HG02610 (cell line): ENCODE results near the gene LYRM1.
"Not testable (repeated sequence)": the region's sequence is repeated elsewhere in the genome, so short reads cannot be mapped to it uniquely, and the experiment has no call there.

Source experiments
- ATAC-seq: cut with Tn5 transposase; IDR thresholded peaks from one replicate; pipeline ENCODE4 v1.9.1; 2021; ENCODE audit warnings: mild to moderate bottlenecking, moderate library complexity; ENCODE audit not compliant: unreplicated experiment

LYRM1 gene

DNA sequence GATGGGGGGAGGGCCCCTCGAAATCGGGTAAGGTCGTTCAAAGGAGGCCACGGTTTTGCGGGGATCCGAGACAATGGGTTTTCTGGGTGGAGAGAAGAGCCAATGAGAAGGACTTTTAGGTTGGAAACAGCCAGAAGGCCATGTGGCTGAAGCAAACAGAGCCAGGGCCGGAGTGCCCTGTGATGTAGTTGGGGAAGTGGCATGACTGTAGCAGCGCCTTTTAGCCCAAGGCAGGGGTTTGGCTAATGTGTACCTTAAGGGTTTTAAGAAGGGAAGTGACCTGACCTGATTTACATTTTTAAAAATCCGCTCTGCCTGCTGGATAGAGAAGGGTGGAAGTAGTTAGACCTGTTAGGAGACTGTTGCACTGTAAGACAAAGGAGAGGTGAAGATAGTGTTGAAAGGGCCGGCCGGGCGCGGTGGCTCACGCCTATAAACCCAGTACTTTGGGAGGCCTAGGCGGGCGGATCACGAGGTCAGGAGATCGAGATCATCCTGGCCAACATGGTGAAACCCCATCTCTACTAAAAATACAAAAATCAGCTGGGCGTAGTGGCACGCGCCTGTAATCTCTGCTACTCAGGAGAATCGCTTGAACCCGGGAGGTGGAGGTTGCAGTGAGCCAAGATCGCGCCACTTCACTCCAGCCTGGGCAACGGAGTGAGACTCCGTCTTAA is 1.0 kb downstream of the LYRM1 start:
- ATAC-seq, result no peak

DNA sequence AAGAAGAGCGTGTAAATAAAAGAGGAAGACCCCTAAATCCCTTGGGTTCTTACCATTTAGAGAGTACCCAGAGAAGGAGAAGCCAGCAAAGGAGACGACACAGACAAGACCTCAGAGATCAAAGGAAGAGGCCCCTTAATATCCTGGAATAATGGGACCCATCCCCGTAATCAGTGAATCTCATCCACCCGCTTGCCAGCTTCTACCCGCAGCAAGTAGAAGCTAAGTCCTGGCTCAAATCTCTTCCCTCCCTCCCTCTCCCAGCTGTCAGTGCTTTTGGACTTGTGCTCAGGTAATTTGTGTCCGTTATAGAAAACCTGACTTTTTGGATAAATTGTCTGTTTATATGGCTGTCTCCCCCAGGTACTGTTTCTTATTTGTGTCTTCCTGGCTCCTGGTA is 1.9 kb downstream of the LYRM1 start:
- ATAC-seq, result no peak

DNA sequence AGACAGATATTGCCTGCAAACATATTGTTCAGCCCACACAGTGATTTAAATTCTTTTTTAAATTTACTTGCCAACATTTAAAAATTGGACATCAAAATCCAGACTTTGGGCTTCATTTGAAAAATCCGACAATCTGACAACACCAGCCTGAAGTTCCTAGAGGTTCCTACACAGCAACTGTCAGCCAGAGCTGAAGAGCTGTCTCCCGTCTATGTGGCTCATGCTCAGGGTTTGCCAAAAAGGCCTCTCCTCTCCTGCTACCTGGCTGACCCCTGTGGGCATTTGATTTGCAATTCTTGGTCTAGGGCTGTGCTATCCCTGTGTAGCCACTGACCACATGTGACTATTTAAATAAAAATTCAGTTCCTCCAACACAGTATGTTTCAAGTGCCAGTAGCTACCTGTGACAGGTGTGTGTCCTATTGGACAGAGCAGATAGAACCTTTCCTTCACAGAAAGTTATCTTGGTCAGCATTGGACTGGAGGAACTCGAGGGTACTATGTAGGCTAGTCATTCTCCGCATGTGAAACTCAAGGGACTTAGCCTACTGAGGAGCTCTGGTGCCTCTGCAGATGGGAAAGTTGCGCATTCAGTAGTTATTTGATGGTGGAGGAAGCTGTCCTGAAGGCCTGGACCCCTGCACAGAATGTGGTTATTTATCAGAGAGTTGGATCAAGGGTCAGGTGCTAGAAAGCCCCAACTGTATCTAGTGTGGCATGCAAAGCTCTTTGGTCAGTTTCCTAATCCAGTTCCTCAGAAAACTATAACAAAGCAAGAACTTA is 2.7 kb downstream of the LYRM1 start:
- no peak for ATAC-seq

DNA sequence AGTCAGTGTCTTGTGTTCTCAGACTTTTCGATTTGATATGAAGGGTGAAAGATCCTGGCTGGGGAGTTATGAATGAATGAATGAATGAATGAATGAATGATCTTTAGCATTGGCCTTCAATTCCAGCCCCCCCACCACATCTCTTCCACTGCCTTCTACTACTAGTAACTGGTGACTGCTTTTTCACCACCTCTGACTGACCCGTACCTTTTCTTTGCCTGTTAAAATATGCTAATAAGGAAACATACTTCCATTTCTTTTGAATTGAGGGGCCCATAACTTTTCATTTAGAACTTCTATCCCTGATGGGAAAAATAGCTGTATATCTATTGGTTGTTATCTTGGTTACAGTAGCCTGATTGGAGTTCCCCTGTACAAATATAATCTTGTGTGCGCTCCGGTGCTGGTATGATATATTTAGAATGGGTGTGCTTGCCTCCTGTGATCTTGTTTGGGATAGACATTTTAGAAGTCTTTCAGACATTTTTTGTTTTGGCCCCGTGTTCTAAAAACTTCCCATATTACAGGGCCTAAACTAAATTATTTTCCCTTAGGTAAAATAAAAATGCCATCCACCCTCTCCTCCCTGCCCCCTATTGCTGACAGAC is 3.4 kb downstream of the LYRM1 start:
- ATAC-seq, result no peak

DNA sequence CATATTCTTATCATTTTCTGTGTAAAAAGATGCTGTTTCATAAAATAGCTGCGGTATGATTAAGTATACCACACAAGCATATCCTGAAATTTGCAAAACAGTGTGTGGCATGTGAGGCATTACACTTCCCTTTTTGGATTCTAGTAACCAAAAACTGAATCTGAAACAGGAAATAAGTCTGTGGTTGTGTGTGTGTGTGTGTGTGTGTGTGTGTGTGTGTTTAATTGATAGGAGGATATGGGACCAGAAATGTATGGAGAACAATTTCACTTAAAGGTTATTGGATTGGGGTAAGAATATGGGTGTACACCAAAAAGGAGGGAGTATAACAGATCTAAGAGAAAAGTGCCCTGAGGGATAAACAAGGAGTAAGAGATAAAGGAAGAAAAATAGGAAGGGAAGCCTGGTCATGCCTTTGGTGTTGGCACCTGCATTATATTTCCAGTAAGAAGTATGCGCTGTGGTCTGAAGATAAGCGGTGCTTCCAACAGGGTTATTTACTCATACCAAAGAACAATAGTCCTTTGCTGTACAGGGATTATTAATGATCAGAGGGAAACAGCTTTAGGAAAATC is 4.0 kb downstream of the LYRM1 start:
- ATAC-seq, result no peak

DNA sequence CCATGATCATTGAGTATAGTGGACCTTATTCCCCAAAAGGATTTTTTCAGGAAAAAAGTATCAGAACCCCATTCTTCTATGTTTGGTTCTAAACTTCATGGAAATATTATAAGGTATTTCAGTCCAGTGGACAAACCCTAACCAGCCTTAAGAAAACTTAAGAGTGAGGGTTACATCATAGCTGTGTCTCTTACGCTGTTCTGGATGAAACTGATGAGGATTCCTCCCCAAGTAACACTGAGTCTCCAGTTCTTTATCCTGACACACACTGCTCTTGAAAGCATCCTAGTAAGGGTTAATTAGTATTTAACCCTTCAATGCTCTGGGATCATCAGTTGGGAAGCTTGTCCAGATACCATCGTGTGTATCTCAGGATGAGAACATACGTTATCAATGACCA is 5.0 kb downstream of the LYRM1 start:
- no peak for ATAC-seq

DNA sequence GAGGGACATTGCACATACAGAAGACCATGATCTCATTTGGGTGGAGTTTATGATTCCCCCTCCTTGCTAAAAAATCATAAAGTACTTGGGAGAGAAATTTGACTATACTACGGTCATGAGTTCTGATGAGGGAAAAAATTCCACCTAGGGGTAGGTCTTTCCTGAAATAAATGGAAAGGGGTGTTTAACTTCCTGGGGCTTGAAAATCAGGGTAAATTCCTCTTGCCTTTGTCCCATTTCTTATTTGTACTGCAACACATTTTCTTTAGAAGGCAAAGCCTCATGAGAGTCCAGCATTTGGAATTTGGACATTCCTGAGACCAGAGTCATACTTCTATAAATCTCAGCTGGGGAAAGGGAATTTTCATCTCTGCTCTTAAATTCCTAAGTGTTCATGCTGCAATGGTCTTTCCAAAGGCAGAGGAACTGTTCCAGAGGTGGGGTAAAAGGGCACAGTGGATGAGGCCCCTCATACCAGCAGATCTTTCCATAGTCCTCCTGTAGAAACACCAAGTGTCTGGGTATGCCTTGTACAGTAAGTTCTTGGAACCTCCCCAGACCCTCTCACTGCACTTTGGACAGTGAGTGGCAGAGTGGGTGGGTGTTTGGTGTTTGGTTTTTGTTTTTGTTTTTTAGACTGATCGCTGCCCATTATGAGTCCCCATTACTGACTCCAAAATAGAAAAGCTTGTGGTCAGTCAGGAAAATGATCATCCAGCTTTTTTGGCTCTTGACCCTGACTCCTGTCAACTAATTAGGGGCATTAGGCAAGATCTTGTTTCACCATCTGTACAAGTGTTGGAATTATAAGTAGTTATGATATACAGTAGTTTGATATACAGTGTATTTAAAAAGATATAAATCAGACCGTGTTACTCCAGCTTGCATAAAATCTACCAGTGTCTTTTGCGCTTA is 6.0 kb downstream of the LYRM1 start:
- no peak for ATAC-seq

DNA sequence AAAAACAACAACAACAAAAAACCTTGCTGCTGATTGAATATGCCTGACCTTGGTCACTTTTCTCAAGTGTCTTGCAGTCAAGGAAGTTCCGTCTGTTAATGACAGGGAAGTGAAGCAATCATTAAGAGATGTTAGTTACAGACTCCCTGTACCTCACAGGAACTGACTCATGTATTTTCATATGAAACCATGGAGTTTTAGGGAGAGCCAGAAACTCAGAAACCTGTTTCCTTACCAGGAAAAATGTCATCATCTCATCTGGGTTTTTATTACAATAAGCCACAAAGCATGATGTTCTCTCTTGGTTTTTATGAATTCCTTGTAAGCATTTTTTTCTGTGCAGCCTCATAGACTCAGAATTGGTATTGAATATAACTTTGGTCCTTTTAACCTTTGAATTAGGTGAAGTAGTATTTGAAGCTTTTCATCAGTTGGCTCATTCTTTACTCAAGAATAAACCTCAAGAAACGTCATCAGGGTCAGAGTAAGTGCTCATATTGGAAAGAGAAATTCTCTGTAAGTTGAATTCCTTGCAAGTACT is 10.3 kb downstream of the LYRM1 start:
- ATAC-seq, result no peak

DNA sequence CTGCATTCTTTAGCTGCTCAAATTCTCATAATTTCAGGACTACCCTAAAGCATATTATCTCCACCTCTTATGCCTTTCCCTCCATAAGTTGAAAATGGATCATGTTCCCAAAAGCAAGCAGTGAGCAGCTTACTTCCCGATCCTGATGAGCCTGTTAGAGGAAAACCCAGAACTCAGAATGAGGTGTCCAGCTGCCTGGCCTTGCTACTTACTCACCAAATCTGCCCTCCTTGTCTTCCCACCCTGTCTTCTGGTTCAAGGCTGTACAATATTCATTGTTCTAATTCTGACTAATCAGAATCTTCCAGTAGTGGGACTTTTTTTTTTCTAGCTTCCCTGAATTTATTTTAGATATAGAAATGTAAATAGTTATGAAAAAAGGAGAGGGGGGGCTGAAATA is 10.8 kb downstream of the LYRM1 start:
- ATAC-seq, result no peak

DNA sequence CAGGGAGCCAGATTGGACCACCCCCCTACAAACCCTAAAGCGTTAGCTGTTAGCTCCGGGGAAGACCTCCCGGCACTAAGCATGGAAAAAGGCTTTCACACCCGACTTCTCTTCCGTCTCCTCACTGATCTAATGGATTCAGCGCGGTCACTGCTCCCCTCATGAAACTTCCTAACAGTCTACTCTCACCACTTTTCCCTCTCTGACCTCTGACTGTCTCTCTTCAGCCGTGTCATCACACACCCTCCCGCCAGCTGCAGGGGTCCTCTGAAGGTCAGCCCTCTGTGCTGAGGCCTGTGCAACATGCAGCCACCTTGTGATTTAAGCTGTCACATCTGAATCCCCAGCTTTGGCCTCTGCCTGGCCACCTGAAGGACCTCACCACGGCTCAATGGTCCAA is 15.7 kb downstream of the LYRM1 start:
- ATAC-seq, result no peak

DNA sequence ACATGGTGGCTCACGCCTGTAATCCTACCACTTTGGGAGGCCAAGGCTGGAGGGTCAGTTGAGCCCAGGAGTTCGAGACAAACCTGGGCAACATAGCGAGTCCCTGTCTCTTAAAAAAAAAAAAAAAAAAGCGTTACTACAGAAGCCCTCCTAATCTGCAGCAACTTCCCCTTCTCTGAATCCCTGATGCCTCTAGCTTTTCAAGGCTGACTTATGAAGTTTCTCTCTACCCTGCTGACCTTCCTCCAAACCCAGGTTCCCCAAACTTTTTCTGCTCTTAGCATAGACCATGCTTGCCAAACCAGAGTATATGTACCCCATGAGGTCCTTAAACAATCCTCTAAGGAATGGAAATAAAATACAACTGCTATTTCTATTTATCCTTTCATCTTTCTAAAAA is 16.4 kb downstream of the LYRM1 start:
- no peak for ATAC-seq

DNA sequence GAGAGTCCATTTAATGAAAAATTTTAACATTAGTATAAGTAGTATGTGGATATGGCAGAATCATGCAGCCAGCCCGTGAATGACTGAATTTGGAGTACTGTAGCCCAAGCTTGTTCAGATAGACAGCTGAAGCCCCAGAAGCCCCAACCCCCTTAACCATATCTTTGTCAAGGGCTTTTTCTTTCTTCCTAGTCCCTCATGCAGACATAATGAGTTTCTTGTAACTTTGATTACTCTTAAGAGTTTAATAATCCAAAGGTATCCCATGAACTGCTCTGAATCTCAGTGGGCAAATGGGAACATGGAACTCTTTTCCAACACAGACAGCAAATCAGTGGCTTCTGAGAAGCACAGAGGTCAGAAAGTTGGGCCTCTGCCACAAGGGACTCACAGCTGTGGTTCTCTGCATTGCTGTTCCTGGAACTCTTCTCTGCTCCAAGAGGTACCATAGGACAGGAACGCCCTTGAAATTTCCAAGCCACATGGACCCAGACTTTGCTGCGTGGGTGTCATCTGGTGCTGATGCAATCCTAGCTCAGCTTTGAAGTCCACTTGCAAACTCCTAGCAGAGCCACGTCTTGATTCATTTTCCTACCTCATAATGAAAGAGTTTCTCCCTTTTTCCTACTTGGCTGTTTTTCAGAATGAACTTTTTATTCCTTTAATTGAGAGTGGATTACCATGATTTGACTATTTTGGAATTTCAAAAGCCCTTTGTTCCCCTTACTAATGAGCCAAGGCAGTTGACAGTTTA is 18.1 kb downstream of the LYRM1 start:
- ATAC-seq, result no peak

DNA sequence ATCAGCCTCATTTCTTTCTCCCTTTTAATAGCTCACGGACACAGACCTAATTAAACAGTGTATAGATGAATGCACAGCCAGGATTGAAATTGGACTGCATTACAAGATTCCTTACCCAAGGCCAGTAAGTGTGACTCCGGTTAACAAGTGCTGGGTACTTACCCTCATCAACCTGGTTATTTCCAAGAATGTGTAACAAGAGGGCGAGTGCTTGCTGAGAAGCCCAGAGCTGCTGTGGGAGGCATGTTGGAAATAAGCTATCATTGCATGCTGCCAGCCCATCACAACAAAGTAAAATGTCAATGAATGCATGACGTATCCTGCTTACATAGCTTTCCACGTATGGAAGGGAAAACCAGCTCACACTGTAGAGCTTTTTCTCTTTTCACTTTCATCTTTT is 19.5 kb downstream of the LYRM1 start:
- ATAC-seq, result no peak

DNA sequence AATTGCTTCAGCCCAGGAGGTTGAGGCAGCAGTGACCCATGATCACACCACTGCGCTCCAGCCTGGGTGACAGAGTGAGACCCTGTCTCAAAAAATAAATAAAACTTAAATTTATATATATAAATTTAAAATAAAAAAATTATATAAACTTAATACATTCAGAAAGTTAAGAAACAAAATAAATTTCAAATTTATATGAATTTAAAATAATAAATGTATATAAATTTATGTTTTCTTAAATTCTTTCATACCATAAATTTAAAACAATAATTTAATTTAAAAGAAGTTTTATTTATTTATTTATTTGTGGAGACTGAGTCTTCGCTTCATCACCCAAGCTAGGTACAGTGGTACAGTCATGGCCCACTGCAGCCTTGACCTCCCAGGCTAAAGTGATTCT is 20.2 kb downstream of the LYRM1 start:
- no peak for ATAC-seq

DNA sequence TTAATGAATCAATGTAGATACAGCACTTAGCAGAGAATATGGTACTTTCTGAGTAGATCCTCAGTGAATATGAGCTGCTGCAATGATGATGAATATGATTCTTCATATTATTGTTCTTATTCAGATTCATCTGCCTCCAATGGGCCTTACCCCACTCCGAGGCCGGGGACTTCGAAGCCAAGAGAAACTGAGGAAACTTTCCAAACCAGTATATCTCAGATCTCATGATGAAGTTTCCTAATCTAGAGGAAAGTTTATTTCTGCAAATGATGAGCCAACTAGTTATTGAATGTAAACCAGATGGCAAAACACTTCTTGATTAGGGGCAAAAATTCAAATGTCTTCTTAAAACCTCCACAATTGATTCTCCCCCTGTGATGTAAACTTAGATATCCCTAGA is 23.3 kb downstream of the LYRM1 start:
- no peak for ATAC-seq

DNA sequence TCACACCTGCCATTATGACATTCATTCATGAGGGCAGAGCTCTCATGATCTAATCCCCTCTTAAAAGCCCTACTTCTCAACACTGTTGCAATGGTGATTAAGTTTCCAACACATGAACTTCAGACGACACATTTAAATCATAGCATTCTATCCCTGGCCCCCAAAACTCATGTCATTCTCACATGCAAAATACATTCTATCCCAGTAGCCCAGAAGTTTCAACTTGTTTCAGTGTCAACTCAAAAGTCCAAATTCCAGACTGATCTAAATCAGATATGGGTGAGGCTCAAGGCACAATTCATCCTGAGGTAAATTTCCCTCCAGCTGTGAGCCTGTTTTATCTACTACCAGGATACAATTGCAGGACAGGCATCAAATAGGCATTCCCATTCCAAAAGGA is 25.2 kb downstream of the LYRM1 start:
- no peak for ATAC-seq

DNA sequence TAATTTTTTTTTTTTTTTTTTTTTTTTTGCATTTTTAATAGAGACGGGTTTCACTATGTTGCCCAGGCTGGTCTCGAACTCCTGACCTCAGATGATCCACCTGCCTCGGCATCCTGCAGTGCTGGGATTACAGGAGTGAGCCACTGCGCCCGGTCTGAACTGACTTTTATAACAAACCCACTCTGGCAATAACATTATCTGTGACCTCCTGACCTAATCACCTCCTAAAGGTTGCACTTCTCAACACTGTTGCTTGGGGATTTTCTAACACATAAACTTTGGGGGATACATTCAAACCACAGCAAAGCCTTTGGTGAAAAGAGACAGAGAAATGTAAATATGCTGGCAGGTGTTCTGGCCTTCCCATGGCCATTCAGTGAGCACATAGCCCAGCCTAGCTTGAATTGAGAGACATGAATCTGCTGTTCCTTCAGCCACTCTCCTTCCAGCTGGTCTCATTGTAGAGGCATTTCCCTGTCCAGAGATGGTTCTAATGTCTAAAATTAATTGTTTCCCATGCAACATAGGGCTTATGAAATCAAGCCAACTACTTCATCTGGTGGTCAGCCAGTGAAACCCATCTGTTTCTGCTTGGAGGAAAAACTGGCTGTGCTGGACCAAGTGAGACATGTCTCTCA is 28.3 kb downstream of the LYRM1 start:
- no peak for ATAC-seq

DNA sequence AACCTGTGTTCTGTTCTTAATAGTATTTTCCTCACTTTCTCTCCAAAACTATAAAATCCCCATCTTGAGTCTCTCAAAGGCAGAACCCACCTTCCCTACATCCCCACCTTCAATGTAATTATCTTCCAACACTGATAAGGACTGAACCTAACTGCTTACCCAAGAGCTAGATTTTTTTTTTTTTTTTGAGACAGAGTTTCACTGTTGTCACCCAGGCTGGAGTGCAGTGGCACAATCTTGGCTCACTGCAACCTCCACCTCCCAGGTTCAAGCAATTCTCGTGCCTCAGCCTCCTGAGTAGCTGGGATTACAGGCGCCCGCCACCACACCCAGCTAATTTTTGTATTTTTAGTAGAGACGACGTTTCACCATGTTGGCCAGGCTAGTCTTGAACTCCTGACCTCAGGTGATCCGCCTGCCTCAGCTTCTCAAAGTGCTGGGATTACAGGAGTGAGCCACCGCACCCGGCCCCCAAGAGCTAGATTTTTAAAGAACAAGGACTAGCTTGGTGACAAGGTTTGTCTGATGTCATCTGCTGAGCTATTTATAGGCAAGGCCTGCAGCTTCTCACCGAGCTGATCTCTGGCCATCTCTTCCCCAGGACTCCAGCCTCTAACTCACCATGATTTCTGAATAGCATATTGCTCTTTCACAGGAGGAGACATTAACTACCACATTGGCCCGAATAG is 29.2 kb downstream of the LYRM1 start:
- not testable (repeated sequence) for ATAC-seq

DNA sequence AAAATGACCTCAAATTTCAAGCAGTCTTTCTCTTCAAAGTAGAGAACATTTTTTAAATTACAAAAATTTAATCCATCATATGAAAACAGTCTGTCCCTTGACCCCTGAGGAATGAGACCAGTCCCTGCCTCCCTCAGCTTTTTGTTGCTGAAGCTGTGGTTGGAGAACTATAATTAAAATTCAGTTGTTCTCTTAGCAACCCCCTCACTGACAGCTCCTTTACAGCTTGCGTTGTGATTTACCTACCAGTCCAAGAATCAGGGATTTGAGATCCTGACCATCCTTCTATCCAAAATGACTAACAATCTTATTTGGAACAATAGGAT is 29.8 kb downstream of the LYRM1 start:
- no peak for ATAC-seq
